Activated CD4-positive, alpha-beta memory T cell treated with anti-CD3 and anti-CD28 coated beads, Interleukin-2, amount 10 ng/mL, durations not matched to agents 7 days and 5 days (primary cell): ENCODE results near the gene LCE2C. TPM values are rescaled to one million over a fixed set of nuclear protein-coding genes. Genes with fewer than 3 reads are reported as not detected.
"Not testable (repeated sequence)": the region's sequence is repeated elsewhere in the genome, so short reads cannot be mapped to it uniquely, and the experiment has no call there.

Source experiments
- CTCF ChIA-PET: fragments of 350-600 bp; sonication (Branson Sonifier 250); formaldehyde crosslinking; loops from one replicate; lab custom pipeline; 2021; ENCODE audit warnings: antibody characterized with exemption, inconsistent platforms; lab: Charles Lee
- POLR2A ChIA-PET: fragments of 350-600 bp; sonication (Branson Sonifier 250); formaldehyde crosslinking; loops from one replicate; lab custom pipeline; 2021; ENCODE audit warnings: antibody characterized with exemption; lab: Charles Lee
- DNase-seq: peaks from one replicate; pipeline ENCODE4 v3.0.0-alpha.2; 2020
- H3K27ac Mint-ChIP-seq: one replicate; pipeline ENCODE4 v1.8.0; 2021; ENCODE audit warnings: mild to moderate bottlenecking, mixed read lengths
- H3K27me3 Mint-ChIP-seq: one replicate; pipeline ENCODE4 v1.8.0; 2021; ENCODE audit warnings: mixed read lengths
- H3K36me3 Mint-ChIP-seq: one replicate; pipeline ENCODE4 v1.8.0; 2021; ENCODE audit warnings: low read depth, mixed read lengths
- H3K4me1 Mint-ChIP-seq: one replicate; pipeline ENCODE4 v1.8.0; 2021; ENCODE audit warnings: mixed read lengths
- H3K4me3 Mint-ChIP-seq: one replicate; pipeline ENCODE4 v1.8.0; 2021; ENCODE audit warnings: mild to moderate bottlenecking, mixed read lengths
- H3K9me3 Mint-ChIP-seq: one replicate; pipeline ENCODE4 v1.8.0; 2021; ENCODE audit warnings: mixed read lengths
- total RNA-seq, 2 experiments: library from RNA; stranded (reverse); gene quantifications; one replicate each; pipeline ENCODE4 v1.2.3, GENCODE V29; 2021

LCE2C gene
- not detected for total RNA-seq

DNA sequence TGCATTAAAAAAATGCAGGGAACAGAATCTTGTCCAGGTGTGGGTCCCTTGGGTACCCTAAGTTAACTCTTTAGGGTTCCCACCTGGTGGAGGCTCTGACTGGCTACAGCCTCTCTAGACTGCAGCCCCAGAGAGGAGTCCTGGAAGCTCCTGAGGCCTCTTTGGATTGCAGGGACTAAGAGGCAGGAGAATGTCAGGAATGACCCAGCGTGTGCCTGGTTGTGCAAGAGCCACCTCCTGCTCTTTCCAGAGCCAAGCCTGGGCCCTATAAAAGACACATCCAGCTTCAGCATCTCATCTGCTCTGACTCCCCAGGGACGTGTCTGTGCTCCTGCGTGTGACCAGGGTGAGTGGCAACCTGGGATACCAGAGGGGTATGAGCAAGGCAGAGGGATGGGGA is at the start of gene LCE2C:
Gene LCE2C (plus strand): TSS at position 297 of the 400 bp plus-strand sequence. CDS start 737 bp downstream, outside the sequence.
- POLR2A ChIA-PET, H3K4me3 Mint-ChIP-seq, H3K27me3 Mint-ChIP-seq: not testable (repeated sequence)

DNA sequence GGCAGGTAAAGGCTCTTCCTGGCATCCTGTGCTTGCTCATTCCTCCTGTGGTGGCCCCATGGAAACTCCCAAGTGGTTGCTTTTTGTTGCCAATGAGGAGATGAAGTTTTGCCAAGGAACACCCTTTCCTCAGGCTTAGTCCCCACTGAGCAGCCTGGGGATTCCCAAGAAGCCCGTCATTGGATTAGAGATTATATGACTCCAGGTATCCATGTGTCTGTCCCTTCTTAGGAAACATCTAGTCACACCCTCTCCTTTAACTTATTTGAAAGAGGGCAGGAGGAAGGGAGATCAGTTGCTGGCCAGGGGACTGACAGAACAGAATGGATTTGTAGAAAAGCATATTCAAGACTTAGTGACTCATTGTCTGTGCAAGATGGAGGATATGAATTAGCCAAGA is 48.3 kb upstream of the LCE2C start:
- Mint-ChIP-seq H3K4me3 (no peak overlapping the region), H3K27me3 (peaks cover 6% of the 10 kb centered on the region), H3K27ac (no peak overlapping the region), H3K9me3 (no peaks in the 10 kb centered on the region), H3K36me3 (no peaks in the 10 kb centered on the region), H3K4me1 (peaks cover 2% of the 10 kb centered on the region)
- CTCF ChIA-PET = no interaction called here
- POLR2A ChIA-PET = no interaction called here
- DNase-seq = no peak

More for the DNA sequence above, at the start of gene LCE2C:
- H3K9me3 Mint-ChIP-seq, H3K27ac Mint-ChIP-seq, DNase-seq, CTCF ChIA-PET, H3K4me1 Mint-ChIP-seq, H3K36me3 Mint-ChIP-seq: not testable (repeated sequence)

GRCh38 chr1:152630596-152630995 is 44.5 kb upstream of the LCE2C start:
- Mint-ChIP-seq H3K27me3 (peaks cover 3% of the 10 kb centered on the region), H3K36me3 (no peaks in the 10 kb centered on the region), H3K27ac (no peak overlapping the region), H3K4me3 (no peak overlapping the region), H3K9me3 (no peaks in the 10 kb centered on the region), H3K4me1 (no peaks in the 10 kb centered on the region)
- POLR2A ChIA-PET = no interaction called here
- CTCF ChIA-PET = no interaction called here
- DNase-seq = no peak

- Mint-ChIP-seq H3K27me3 (peaks cover 2% of the 10 kb centered on the region), H3K27ac (no peak overlapping the region), H3K4me1 (no peaks in the 10 kb centered on the region), H3K9me3 (no peaks in the 10 kb centered on the region), H3K4me3 (no peak overlapping the region), H3K36me3 (no peaks in the 10 kb centered on the region)
- ChIA-PET POLR2A (no interaction called here), CTCF (interaction anchor here (1.2 kb wide), 1 partner anchor 13 kb away, joined by 4 read pairs; no protein-coding TSS in a partner anchor)
- DNase-seq = no peak
Observed at GRCh38 chr1:152640351-152640750, 34.7 kb upstream of the LCE2C start.

DNA sequence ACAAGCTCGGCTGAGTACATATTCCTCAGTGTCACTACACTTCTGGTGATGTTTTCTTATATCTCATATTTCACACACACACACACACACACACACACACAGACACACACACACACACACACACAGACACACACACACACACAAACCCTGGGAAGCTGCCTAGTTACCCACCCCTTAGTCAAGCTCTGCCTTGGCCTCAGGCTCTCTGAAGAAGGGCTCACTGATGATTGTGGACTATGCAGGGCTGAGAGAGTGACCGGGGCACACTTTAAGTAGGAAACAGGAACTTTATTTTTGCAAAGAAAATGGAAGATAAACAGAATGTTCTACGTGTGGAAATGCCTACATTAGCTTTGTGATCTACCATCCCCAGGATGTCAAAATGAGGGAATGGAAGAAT is 31.1 kb upstream of the LCE2C start:
- H3K9me3 Mint-ChIP-seq = no peaks in the 10 kb centered on the region
- H3K27me3 Mint-ChIP-seq = peaks cover 3% of the 10 kb centered on the region
- H3K36me3 Mint-ChIP-seq = no peaks in the 10 kb centered on the region
- CTCF ChIA-PET = interaction anchor here (3.4 kb wide), 1 partner anchor 9 kb away, joined by 8 read pairs; no protein-coding TSS in a partner anchor
- POLR2A ChIA-PET = no interaction called here
- H3K27ac Mint-ChIP-seq = no peak overlapping the region
- DNase-seq = no peak
- H3K4me3 Mint-ChIP-seq = no peak overlapping the region
- H3K4me1 Mint-ChIP-seq = no peaks in the 10 kb centered on the region

GRCh38 chr1:152645146-152645545 is 29.9 kb upstream of the LCE2C start:
- no peaks in the 10 kb centered on the region for H3K9me3 Mint-ChIP-seq
- no peaks in the 10 kb centered on the region for H3K36me3 Mint-ChIP-seq
- ChIA-PET CTCF (interaction anchor here (1.0 to 1.1 kb wide), 2 partner anchors 9 to 14 kb away, joined by 3 to 6 read pairs; no protein-coding TSS in a partner anchor), POLR2A (no interaction called here)
- H3K4me1 Mint-ChIP-seq = no peaks in the 10 kb centered on the region
- no peak for DNase-seq
- H3K27me3 Mint-ChIP-seq = peaks cover 3% of the 10 kb centered on the region
- H3K27ac Mint-ChIP-seq = no peak overlapping the region
- H3K4me3 Mint-ChIP-seq = no peak overlapping the region

- no peaks in the 10 kb centered on the region for H3K9me3 Mint-ChIP-seq
- ChIA-PET POLR2A (interaction anchor here (1.0 kb wide), 1 partner anchor 8 kb away, joined by 3 read pairs; no protein-coding TSS in a partner anchor), CTCF (no interaction called here)
Observed at GRCh38 chr1:152646656-152647055, 28.4 kb upstream of the LCE2C start.

DNA sequence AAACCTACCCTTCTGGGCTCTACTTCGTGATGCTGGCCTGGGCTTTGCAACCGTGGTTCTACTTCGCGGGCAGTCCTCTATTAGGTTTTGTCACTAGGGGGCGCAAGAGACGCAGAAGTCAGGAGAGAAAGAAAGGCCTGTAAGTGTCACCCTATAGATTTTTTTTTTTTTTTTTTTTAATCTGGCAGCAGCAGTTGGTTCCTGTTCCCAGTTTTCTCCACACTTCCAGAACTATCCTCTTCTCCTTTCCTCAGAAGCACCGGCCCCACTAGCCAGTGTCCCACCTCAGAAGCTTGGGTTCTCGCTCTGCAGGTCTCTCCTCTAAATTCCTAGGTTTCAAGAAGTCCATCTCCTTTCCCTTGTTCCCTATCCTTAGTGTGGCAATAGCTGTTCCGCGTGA is 21.0 kb upstream of the LCE2C start:
- no peaks in the 10 kb centered on the region for H3K9me3 Mint-ChIP-seq
- no peaks in the 10 kb centered on the region for H3K36me3 Mint-ChIP-seq
- H3K27ac Mint-ChIP-seq = no peak overlapping the region
- H3K27me3 Mint-ChIP-seq = peaks cover 15% of the 10 kb centered on the region
- ChIA-PET POLR2A (no interaction called here), CTCF (interaction anchor here (0.6 to 2.2 kb wide), 13 partner anchors 8 to 272 kb away, joined by 3 to 8 read pairs (median 4); partner anchors contain the start of gene LCE2D)
- H3K4me1 Mint-ChIP-seq = no peaks in the 10 kb centered on the region
- no peak overlapping the region for H3K4me3 Mint-ChIP-seq
- DNase-seq = peak; percentile 61

More at GRCh38 chr1:152646656-152647055, 28.4 kb upstream of the LCE2C start:
- Mint-ChIP-seq H3K36me3 (no peaks in the 10 kb centered on the region), H3K4me1 (no peaks in the 10 kb centered on the region), H3K27ac (no peak overlapping the region), H3K27me3 (peaks cover 6% of the 10 kb centered on the region), H3K4me3 (no peak overlapping the region)
- DNase-seq = no peak

DNA sequence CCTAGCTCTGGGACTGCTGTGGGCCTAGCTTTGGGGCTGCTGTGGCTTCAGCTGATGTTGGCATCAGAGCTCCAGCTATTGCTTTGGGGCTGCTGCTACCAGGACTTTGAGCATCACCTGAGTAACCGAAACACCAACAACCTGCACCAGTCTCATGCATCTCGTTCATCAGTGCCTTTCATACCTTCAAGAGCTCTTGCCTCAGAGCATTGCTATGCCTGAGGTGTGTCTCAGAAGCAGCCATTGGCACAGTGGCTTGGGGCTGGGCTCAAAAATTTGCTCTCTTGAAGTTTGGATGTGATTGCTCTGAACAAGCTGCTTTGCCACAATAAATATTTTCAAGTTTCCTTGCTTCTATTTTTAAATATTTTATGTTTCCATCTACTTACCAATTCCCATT is 18.6 kb upstream of the LCE2C start:
- ChIA-PET CTCF (no interaction called here), POLR2A (no interaction called here)
- no peaks in the 10 kb centered on the region for H3K36me3 Mint-ChIP-seq
- no peaks in the 10 kb centered on the region for H3K9me3 Mint-ChIP-seq
- peaks cover 17% of the 10 kb centered on the region for H3K27me3 Mint-ChIP-seq
- H3K27ac Mint-ChIP-seq = no peak overlapping the region
- H3K4me1 Mint-ChIP-seq = no peaks in the 10 kb centered on the region
- no peak for DNase-seq
- H3K4me3 Mint-ChIP-seq = no peak overlapping the region

GRCh38 chr1:152657677-152658076 is 17.4 kb upstream of the LCE2C start:
- H3K27me3 Mint-ChIP-seq = peaks cover 10% of the 10 kb centered on the region
- no peak overlapping the region for H3K4me3 Mint-ChIP-seq
- H3K9me3 Mint-ChIP-seq = no peaks in the 10 kb centered on the region
- no peak for DNase-seq
- no peaks in the 10 kb centered on the region for H3K36me3 Mint-ChIP-seq
- H3K27ac Mint-ChIP-seq = no peak overlapping the region
- POLR2A ChIA-PET = no interaction called here
- no peaks in the 10 kb centered on the region for H3K4me1 Mint-ChIP-seq
- CTCF ChIA-PET = no interaction called here

DNA sequence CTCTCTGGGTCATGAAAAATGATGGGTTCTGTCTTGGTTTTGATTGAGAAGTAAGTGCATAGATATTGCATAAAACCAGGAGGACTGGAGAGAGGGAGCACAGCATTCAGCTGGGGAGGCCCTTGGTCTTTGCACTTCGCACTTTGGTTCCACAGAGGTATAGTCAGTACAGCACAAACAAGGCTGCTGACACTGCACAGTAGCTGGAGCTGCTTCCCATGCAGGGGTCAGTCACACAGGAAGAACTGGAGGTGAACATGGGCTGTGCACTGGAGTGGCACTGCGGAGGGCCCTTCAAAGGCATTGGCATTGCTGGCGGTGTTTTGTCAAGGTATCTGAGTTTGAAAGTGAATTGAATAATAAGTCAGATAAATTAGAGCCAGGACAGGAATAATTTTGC is 16.4 kb upstream of the LCE2C start:
- no peak overlapping the region for H3K27ac Mint-ChIP-seq
- no peaks in the 10 kb centered on the region for H3K36me3 Mint-ChIP-seq
- DNase-seq = no peak
- no peak overlapping the region for H3K4me3 Mint-ChIP-seq
- peaks cover 8% of the 10 kb centered on the region for H3K27me3 Mint-ChIP-seq
- H3K9me3 Mint-ChIP-seq = no peaks in the 10 kb centered on the region
- H3K4me1 Mint-ChIP-seq = no peaks in the 10 kb centered on the region
- ChIA-PET CTCF (no interaction called here), POLR2A (no interaction called here)

- CTCF ChIA-PET = interaction anchor here (0.6 to 1.1 kb wide), 2 partner anchors 10 to 120 kb away, joined by 3 to 4 read pairs; no protein-coding TSS in a partner anchor
- Mint-ChIP-seq H3K27ac (no peak within 1 kb of the TSS), H3K4me1 (no peaks in the 10 kb centered on the region), H3K9me3 (no peaks in the 10 kb centered on the region), H3K4me3 (no peak within 1 kb of the TSS), H3K27me3 (peaks cover 9% of the 10 kb centered on the region), H3K36me3 (no peaks in the 10 kb centered on the region)
- DNase-seq = no peak
- POLR2A ChIA-PET = no interaction called here
Observed at GRCh38 chr1:152663098-152663497, 12.0 kb upstream of the LCE2C start, which contains the start of gene LCE2D. Gene LCE2D, plus strand, starts transcription at chr1:152663380. Its CDS starts 726 bp downstream, at chr1:152664106.

DNA sequence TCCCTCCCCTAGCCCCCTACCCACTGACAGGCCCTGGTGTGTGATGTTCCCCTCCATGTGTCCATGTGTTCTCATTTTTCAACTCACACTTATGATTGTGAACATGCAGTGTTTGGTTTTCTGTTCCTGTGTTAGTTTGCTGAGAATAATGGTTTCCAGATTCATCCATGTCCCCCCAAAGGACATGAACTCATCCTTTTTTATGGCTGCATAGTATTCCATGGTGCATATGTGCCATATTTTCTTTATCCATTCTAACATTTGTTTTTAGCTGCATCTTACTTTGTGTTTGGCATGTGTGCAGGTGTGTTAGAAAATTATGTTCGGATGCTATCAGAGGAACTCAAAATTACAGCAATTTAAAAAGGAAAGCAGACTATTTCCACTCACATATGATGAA is 8.9 kb upstream of the LCE2C start:
- H3K27ac Mint-ChIP-seq, H3K36me3 Mint-ChIP-seq, H3K27me3 Mint-ChIP-seq, H3K9me3 Mint-ChIP-seq, H3K4me3 Mint-ChIP-seq, H3K4me1 Mint-ChIP-seq, POLR2A ChIA-PET, DNase-seq, CTCF ChIA-PET: not testable (repeated sequence)

DNA sequence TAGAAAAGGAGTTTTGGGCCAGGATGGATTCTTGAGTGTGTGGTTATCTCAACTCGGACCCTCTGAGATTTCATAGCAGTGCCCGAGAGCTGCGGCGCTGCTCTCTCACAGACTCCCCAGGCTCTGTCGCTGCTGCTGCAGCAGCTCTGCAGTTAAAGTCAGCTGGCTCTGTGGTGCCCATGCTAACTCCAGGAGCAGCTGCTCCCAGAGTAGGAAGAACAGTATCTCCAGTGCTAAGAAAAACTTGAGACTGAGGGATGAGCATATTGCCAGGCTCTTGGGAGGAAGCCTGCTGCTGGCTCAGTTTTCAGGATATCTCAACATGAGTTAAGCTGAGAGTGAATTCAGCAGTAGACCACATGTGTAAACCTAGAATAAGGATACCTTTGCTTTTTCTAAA is 7.4 kb upstream of the LCE2C start:
- H3K9me3 Mint-ChIP-seq = no peaks in the 10 kb centered on the region
- no peaks in the 10 kb centered on the region for H3K36me3 Mint-ChIP-seq
- H3K4me1 Mint-ChIP-seq = no peaks in the 10 kb centered on the region
- H3K27ac Mint-ChIP-seq = no peak overlapping the region
- H3K4me3 Mint-ChIP-seq = no peak overlapping the region
- POLR2A ChIA-PET = no interaction called here
- no peak for DNase-seq
- CTCF ChIA-PET = interaction anchor here (0.6 kb wide), 1 partner anchor 14 kb away, joined by 3 read pairs; no protein-coding TSS in a partner anchor
- H3K27me3 Mint-ChIP-seq = peaks cover 3% of the 10 kb centered on the region
